ENCODE data around the gene CFTR.

Gene CFTR

DNA sequence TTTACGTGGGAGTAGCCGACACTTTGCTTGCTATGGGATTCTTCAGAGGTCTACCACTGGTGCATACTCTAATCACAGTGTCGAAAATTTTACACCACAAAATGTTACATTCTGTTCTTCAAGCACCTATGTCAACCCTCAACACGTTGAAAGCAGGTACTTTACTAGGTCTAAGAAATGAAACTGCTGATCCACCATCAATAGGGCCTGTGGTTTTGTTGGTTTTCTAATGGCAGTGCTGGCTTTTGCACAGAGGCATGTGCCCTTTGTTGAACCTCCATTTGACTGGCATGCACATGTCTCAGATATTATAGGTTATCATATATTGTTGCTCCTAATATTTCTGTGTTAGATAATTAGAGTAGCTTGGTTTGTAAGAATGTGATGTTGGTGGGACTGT lies 123.8 kb downstream of the CFTR start:
- TF ChIP-seq, protein P1, sequence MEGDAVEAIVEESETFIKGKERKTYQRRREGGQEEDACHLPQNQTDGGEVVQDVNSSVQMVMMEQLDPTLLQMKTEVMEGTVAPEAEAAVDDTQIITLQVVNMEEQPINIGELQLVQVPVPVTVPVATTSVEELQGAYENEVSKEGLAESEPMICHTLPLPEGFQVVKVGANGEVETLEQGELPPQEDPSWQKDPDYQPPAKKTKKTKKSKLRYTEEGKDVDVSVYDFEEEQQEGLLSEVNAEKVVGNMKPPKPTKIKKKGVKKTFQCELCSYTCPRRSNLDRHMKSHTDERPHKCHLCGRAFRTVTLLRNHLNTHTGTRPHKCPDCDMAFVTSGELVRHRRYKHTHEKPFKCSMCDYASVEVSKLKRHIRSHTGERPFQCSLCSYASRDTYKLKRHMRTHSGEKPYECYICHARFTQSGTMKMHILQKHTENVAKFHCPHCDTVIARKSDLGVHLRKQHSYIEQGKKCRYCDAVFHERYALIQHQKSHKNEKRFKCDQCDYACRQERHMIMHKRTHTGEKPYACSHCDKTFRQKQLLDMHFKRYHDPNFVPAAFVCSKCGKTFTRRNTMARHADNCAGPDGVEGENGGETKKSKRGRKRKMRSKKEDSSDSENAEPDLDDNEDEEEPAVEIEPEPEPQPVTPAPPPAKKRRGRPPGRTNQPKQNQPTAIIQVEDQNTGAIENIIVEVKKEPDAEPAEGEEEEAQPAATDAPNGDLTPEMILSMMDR (IDR thresholded peaks at IDR 0.05; ENCODE audit: low read depth, low read length) = no peak
- in situ Hi-C loops (cut with HindIII; ENCODE audit: low sequenced_read_pairs) = no loop called here
- H3K4me3 ChIP-seq (ENCODE audit: low read depth, low read length) = no peak overlapping the region
- DNase-seq (ENCODE audit: low read depth, low spot score) = no peak

DNA sequence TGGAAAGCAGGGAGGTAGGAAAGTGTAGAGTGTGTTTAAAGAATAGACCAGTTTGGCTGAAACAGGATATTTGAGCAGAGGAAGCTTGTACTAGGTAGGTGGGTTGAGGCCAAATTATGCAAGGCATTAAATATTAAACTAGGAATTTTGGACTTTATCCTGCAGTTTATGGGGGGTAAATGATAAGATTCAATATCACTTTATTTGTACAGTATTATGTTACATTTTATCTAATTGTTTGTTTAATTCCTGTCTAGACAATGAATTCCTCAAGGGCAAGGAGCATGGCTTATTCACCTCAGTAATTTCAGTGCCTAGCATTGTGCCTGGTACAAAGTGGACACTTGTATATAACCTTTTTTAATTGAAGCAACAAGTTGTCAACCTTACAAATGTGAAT lies 125.9 kb downstream of the CFTR start:
- DNase-seq (ENCODE audit: low read depth, low spot score) = no peak
- TF ChIP-seq, protein P1 (IDR thresholded peaks at IDR 0.05; ENCODE audit: low read depth, low read length) = no peak
- no peak overlapping the region for H3K4me3 ChIP-seq (ENCODE audit: low read depth, low read length)
- in situ Hi-C loops (cut with HindIII; ENCODE audit: low sequenced_read_pairs) = no loop called here

DNA sequence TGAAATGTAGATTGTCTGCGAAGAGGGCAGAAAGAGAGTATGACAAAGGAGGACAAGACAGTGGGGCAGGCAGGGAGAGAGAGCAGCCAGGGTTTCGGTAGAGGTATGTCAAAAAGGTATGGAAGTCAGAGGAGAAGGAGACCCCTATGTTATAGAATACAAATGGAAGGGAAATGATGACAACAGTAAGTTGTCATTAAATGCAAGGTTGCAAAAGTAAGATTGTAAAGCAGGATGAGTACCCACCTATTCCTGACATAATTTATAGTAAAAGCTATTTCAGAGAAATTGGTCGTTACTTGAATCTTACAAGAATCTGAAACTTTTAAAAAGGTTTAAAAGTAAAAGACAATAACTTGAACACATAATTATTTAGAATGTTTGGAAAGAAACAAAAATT lies 126.3 kb downstream of the CFTR start:
- DNase-seq (ENCODE audit: low read depth, low spot score) = no peak
- no peak overlapping the region for H3K4me3 ChIP-seq (ENCODE audit: low read depth, low read length)
- in situ Hi-C loops (cut with HindIII; ENCODE audit: low sequenced_read_pairs) = no loop called here
- TF ChIP-seq, protein P1 (IDR thresholded peaks at IDR 0.05; ENCODE audit: low read depth, low read length) = no peak

DNA sequence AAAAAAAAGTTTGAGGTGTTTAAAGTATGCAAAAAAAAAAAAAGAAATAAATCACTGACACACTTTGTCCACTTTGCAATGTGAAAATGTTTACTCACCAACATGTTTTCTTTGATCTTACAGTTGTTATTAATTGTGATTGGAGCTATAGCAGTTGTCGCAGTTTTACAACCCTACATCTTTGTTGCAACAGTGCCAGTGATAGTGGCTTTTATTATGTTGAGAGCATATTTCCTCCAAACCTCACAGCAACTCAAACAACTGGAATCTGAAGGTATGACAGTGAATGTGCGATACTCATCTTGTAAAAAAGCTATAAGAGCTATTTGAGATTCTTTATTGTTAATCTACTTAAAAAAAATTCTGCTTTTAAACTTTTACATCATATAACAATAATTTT lies 130.6 kb downstream of the CFTR start:
- H3K4me3 ChIP-seq (ENCODE audit: low read depth, low read length) = no peak overlapping the region
- TF ChIP-seq, protein P1 (IDR thresholded peaks at IDR 0.05; ENCODE audit: low read depth, low read length) = no peak
- in situ Hi-C loops (cut with HindIII; ENCODE audit: low sequenced_read_pairs) = no loop called here
- no peak for DNase-seq (ENCODE audit: low read depth, low spot score)

DNA sequence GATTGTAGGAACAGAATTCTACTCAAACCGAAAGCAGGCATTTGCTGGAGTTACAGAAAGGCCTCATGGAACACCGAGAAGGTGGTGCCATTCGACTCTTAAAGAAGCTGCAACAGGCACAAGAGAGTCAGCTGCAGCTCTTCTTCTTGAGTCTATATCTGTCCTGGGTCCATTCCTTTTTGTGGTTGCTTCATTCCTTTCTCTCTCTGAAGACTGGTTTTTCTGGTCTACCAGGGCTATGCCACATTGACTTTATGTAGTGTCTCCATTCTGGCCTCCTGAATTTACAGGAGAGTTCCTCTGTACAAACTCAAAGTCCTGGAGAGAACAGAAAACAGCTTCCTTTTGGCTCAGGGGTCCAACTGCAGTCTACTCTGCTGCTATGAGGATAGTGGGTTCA lies 132.8 kb downstream of the CFTR start:
- TF ChIP-seq, protein P1 (IDR thresholded peaks at IDR 0.05; ENCODE audit: low read depth, low read length) = no peak
- no peak overlapping the region for H3K4me3 ChIP-seq (ENCODE audit: low read depth, low read length)
- no peak for DNase-seq (ENCODE audit: low read depth, low spot score)
- in situ Hi-C loops (cut with HindIII; ENCODE audit: low sequenced_read_pairs) = no loop called here

DNA sequence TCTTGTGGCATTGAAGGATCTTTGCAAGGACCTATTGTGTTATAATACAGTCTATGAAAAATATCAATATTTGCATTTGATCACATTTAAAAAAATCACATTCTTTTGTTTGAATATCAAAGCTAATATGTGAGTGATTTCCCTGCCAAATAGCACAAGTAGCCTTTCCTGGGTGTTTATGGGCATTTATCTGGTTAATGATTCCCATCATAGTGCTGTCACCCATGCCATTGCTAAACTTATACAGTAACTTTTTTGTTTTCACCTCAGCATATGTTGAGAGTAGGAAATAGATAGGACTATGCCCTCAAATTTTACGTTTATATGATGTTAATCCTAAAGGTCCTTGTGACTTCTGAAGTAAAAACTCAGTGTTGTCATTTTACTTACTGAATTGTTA lies 136.9 kb downstream of the CFTR start:
- DNase-seq (ENCODE audit: low read depth, low spot score) = no peak
- in situ Hi-C loops (cut with HindIII; ENCODE audit: low sequenced_read_pairs) = no loop called here
- H3K4me3 ChIP-seq (ENCODE audit: low read depth, low read length) = no peak overlapping the region
- TF ChIP-seq, protein P1 (IDR thresholded peaks at IDR 0.05; ENCODE audit: low read depth, low read length) = no peak

DNA sequence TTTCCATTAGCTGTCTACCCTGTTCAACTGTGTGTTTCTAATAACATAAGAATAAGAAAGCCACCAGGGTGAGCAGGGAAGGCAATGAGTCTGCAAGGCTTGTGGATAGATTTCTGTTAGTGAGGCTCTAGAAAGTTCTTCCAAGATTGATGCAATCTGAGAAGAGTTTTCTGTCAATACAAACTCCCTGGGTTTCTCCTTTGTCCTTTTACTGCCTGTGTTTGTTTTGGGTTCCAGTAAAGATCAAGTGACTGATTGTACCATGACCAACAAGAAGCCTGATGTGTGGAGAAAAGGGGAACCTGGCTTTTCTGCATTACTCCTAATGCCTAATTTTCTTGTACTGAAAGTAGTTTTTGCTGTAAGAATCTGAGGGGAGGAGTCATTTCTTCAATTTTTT lies 139.9 kb downstream of the CFTR start:
- in situ Hi-C loops (cut with HindIII; ENCODE audit: low sequenced_read_pairs) = no loop called here
- H3K4me3 ChIP-seq (ENCODE audit: low read depth, low read length) = no peak overlapping the region
- DNase-seq (ENCODE audit: low read depth, low spot score) = no peak
- TF ChIP-seq, protein P1 (IDR thresholded peaks at IDR 0.05; ENCODE audit: low read depth, low read length) = no peak
